Stomach (tissue), 9 donors: ENCODE measurements around the gene TFAP2D. TPM values are rescaled to one million over a fixed set of nuclear protein-coding genes. Genes with fewer than 3 reads are reported as not detected.
A peak's percentile ranks its signal among the peaks of the same experiment; 100 is the strongest.

ENCODE experiments used
- DNase-seq, 2 donors: peaks; one replicate each; pipeline versions ENCODE4 v3.0.0 to v3.0.0-alpha.2; 2013 to 2019
- H3K27ac ChIP-seq, 5 donors: fragments of 200-600 bp in 4 of 5; sonication (generic) in 4 of 5; one replicate each; pipeline ENCODE4 v1.5.1; 2013 to 2019; ENCODE audit warnings: mild to moderate bottlenecking in 1 of 5, moderate library complexity in 1 of 5
- H3K27me3 ChIP-seq, 3 donors: fragments of 200-600 bp; sonication (generic); one replicate each; pipeline ENCODE4 v1.5.1; 2017 to 2019; ENCODE audit warnings: mixed run types in 1 of 3
- H3K36me3 ChIP-seq, 4 donors: fragments of 200-600 bp; sonication (generic); 1 replicate in 3 of 4; 2 replicates in 1 of 4; pipeline ENCODE4 v1.5.1; 2016 to 2019
- H3K4me1 ChIP-seq, 4 donors: fragments of 200-600 bp; sonication (generic); one replicate each; pipeline ENCODE4 v1.5.1; 2016 to 2019
- H3K4me3 ChIP-seq, 4 donors: fragments of 200-600 bp; sonication (generic) in 3 of 4; one replicate each; pipeline ENCODE4 v1.5.1; 2016 to 2019; ENCODE audit warnings: mild to moderate bottlenecking in 1 of 4
- H3K9me3 ChIP-seq, 4 donors: fragments of 200-600 bp; sonication (generic); one replicate each; pipeline ENCODE4 v1.5.1; 2016 to 2019
- EP300 ChIP-seq: sonication (generic); formaldehyde crosslinking; IDR thresholded peaks from one replicate; pipeline ENCODE4 v1.6.1; 2017; ENCODE audit warnings: antibody characterized with exemption
- POLR2A ChIP-seq, 4 donors: fragments of 450-650 bp; IDR thresholded peaks; one replicate each; pipeline ENCODE4 v1.6.1; 2016; ENCODE audit warnings: antibody characterized with exemption in 4 of 4, control low read depth in 2 of 4, mild to moderate bottlenecking in 1 of 4, moderate library complexity in 1 of 4
- POLR2AphosphoS5 ChIP-seq, 3 donors: sonication (generic); formaldehyde crosslinking; IDR thresholded peaks; one replicate each; pipeline ENCODE4 v1.6.1; 2016; ENCODE audit warnings: antibody characterized with exemption in 3 of 3
- WGBS, 5 donors: extraction: QIAGEN DNeasy Blood & Tissue Kit in 3 of 5; methylation state at CpG; one replicate each; pipeline versions ENCODE4 v1.1.5 to v1.1.7; 2013 to 2018; 5-methylcytosine and 5-hydroxymethylcytosine counted together
- intact Hi-C: fragments of 100-400 bp; cut with DNase I; formaldehyde crosslinking; loops from one replicate; pipeline ENCODE4 v1.15.1; 2023; ENCODE audit warnings: low total_unique reads
- polyA plus RNA-seq, 3 donors: library from polyadenylated mRNA; stranded (reverse); fragments of 200-250 nt; gene quantifications; one replicate each; pipeline ENCODE4 v1.2.3, GENCODE V29; 2013
- total RNA-seq, 5 donors: library from RNA; depleted of rRNA; stranded (reverse); fragments of >200 nt; gene quantifications; one replicate each; pipeline versions ENCODE4 v1.1.0 to v1.2.3, GENCODE V29; 2014 to 2016
- TF ChIP-seq, protein P1 (sequence below), 7 experiments: fragments of 450-650 bp in 4 of 7; fragments of 200-600 bp in 3 of 7; sonication (generic) in 3 of 7; IDR thresholded peaks; one replicate each; pipeline ENCODE4 v1.5.1; 2016 to 2019; ENCODE audit warnings: antibody characterized with exemption in 7 of 7, control low read depth in 2 of 7, mild to moderate bottlenecking in 1 of 7
- donor health status: healthy with polysubstance abuse.
- donor health status: Bipolar disorder and iron deficiency.
- donor health status: healthy.

Gene TFAP2D
- total and polyA plus RNA-seq, 8 donors, result not detected

- 3 to 9% (median 6%) methylated on average over 19 of the region's 19 CpGs for WGBS, 5 donors
- Histone ChIP-seq H3K9me3 (no peaks in the 10 kb centered on the region), H3K4me1 (peaks cover 0 to 4% (median 0%) of the 10 kb centered on the region in 4 donors), H3K27me3 (peaks cover 4 to 97% (median 37%) of the 10 kb centered on the region in 3 donors), H3K4me3 (no peak overlapping the region), H3K27ac (no peak overlapping the region), H3K36me3 (no peaks in the 10 kb centered on the region)
- no peak for DNase-seq
- intact Hi-C loops, result no loop called here
- no peak for TF ChIP-seq POLR2A (IDR thresholded peaks at IDR 0.05)
- TF ChIP-seq EP300, result no peak
- TF ChIP-seq POLR2AphosphoS5 (IDR thresholded peaks at IDR 0.05), result no peak
- TF ChIP-seq, protein P1, sequence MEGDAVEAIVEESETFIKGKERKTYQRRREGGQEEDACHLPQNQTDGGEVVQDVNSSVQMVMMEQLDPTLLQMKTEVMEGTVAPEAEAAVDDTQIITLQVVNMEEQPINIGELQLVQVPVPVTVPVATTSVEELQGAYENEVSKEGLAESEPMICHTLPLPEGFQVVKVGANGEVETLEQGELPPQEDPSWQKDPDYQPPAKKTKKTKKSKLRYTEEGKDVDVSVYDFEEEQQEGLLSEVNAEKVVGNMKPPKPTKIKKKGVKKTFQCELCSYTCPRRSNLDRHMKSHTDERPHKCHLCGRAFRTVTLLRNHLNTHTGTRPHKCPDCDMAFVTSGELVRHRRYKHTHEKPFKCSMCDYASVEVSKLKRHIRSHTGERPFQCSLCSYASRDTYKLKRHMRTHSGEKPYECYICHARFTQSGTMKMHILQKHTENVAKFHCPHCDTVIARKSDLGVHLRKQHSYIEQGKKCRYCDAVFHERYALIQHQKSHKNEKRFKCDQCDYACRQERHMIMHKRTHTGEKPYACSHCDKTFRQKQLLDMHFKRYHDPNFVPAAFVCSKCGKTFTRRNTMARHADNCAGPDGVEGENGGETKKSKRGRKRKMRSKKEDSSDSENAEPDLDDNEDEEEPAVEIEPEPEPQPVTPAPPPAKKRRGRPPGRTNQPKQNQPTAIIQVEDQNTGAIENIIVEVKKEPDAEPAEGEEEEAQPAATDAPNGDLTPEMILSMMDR (IDR thresholded peaks at IDR 0.05), result no peak
These were observed 8.7 kb downstream of the TFAP2D start for GRCh38 chr6:50721978-50722377.

- Histone ChIP-seq H3K9me3 (no peaks in the 10 kb centered on the region), H3K27ac (no peak overlapping the region), H3K27me3 (peaks cover 4 to 87% (median 37%) of the 10 kb centered on the region in 3 donors), H3K36me3 (no peaks in the 10 kb centered on the region), H3K4me3 (no peak overlapping the region), H3K4me1 (peaks cover 0 to 4% (median 0%) of the 10 kb centered on the region in 4 donors)
- TF ChIP-seq EP300 (no peak), POLR2AphosphoS5 (IDR thresholded peaks at IDR 0.05) (no peak), POLR2A (IDR thresholded peaks at IDR 0.05) (no peak)
- TF ChIP-seq, protein P1 (IDR thresholded peaks at IDR 0.05), result no peak
- no peak for DNase-seq
- intact Hi-C loops, result no loop called here
- 8 to 13% (median 9%) methylated on average over 24 of the region's 24 CpGs for whole genome bisulfite sequencing, 5 donors
These were observed 9.7 kb downstream of the TFAP2D start for GRCh38 chr6:50722829-50723554.

DNA sequence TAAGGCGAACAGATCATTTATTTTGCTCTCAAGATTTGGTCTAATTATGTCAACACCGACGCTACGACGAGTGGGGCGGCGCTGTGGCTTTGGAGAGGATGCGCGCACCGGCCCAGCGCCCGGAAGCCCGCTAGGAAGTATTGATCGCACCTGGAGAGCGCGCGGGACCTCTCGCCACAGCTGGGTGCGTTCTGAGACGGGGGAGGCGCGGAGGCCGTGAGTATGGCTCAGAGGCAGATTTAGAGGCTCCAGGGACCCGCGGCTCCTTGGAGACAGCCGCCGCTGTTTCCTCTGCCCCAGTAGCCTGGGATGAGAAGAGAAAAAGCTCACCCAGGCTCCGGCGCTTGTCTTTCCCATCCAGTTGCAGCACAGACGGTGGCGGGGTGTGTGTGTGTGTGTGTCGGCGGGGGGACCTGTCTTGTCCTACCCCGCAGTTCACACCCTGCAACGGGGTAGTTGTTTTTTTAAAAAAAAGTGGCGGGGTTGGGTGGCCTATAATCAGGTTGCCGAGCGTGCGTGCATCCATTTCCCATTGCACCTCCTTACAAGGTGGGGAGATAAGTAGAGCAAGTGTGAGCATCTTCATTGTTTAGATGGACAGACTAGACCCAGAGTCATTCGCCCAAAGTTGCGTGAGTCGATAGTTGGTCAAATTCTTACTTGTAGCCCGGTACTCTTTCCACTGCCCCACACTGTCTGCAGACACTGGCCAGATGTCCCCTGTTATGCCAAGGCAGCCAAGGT is 11.2 kb downstream of the TFAP2D start:
- peaks cover 0 to 4% (median 0%) of the 10 kb centered on the region in 4 donors for H3K4me1 ChIP-seq
- no peaks in the 10 kb centered on the region for H3K36me3 ChIP-seq
- H3K27ac ChIP-seq, result no peak overlapping the region
- no peak overlapping the region for H3K4me3 ChIP-seq
- H3K27me3 ChIP-seq, result peaks cover 4 to 71% (median 37%) of the 10 kb centered on the region in 3 donors
- no peaks in the 10 kb centered on the region for H3K9me3 ChIP-seq
- TF ChIP-seq POLR2A (IDR thresholded peaks at IDR 0.05) (no peak), POLR2AphosphoS5 (IDR thresholded peaks at IDR 0.05) (no peak), EP300 (no peak)
- TF ChIP-seq, protein P1 (IDR thresholded peaks at IDR 0.05), result no peak
- peak in 1 of 2 donors; percentile 8 for DNase-seq
- intact Hi-C loops, result no loop called here
- WGBS, 5 donors, result 3 to 7% (median 5%) methylated on average over 39 to 43 of the region's 43 CpGs

DNA sequence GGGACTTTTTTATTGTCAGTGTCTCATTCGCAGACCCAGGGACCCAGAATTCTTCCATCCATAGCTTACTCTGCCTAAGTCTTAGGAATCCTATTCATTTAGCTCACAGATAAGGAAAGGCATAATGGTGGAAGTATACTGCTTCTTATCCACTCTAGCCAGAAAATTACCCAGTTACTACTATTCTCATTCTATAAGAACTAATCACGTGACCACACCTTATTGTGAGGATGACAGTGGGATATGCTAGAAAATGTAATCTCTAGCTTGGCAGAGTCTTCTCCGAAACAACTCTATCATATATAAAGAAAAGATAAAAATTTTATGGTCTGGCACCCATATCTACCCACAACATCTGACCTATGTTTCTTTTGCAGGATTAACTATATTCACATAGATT is 21.2 kb downstream of the TFAP2D start:
- H3K27ac ChIP-seq, result no peak overlapping the region
- H3K36me3 ChIP-seq, result no peaks in the 10 kb centered on the region
- no peaks in the 10 kb centered on the region for H3K27me3 ChIP-seq
- intact Hi-C loops, result no loop called here
- no peaks in the 10 kb centered on the region for H3K4me1 ChIP-seq
- no peak for DNase-seq
- no peak overlapping the region for H3K4me3 ChIP-seq
- 48 to 83% (median 79%) methylated on average over 3 of the region's 3 CpGs for WGBS, 5 donors
- no peaks in the 10 kb centered on the region for H3K9me3 ChIP-seq
- TF ChIP-seq POLR2AphosphoS5 (IDR thresholded peaks at IDR 0.05) (no peak), POLR2A (IDR thresholded peaks at IDR 0.05) (no peak), EP300 (no peak)
- TF ChIP-seq, protein P1 (IDR thresholded peaks at IDR 0.05), result no peak
